HEK293 (cell line): ENCODE results near the gene HOXD10.

Source experiments
- CTCF ChIA-PET: fragments of 350-600 bp; formaldehyde crosslinking; extraction: SDS; loops from one replicate; lab custom pipeline; 2021; ENCODE audit warnings: antibody characterized with exemption; lab: Yijun Ruan, JAX
- POLR2A ChIA-PET: fragments of 300-600 bp; formaldehyde crosslinking; extraction: SDS; loops from one replicate; lab custom pipeline; 2020; ENCODE audit warnings: antibody characterized with exemption, inconsistent platforms; lab: Yijun Ruan, JAX
- H3K27ac ChIP-seq: fragments of 200-500 bp; sonication (Bioruptor generic); 2 replicates; pipeline ENCODE4 v1.5.1; 2014; ENCODE audit warnings: low read depth, low read length, control low read depth, inconsistent platforms; ENCODE audit errors: extremely low read depth
- H3K36me3 ChIP-seq, 2 experiments: fragments of 200-500 bp in 1 of 2; sonication (Bioruptor generic) in 1 of 2; 1 replicate in 1 of 2; 2 replicates in 1 of 2; pipeline ENCODE4 v1.5.1; 2014 to 2017; ENCODE audit warnings: inconsistent platforms in 2 of 2, low read length in 2 of 2; ENCODE audit not compliant: control insufficient read depth in 2 of 2, insufficient read depth in 1 of 2
- H3K4me1 ChIP-seq: fragments of 200-500 bp; sonication (Bioruptor generic); 2 replicates; pipeline ENCODE4 v1.5.1; 2014; ENCODE audit warnings: mild to moderate bottlenecking, low read length, inconsistent platforms; ENCODE audit not compliant: control insufficient read depth, insufficient read depth
- H3K4me3 ChIP-seq: 2 replicates; pipeline ENCODE4 v1.5.1; 2011; ENCODE audit warnings: low read depth, mild to moderate bottlenecking, control low read depth, low read length, moderate library complexity
- H3K9me3 ChIP-seq: fragments of 200-500 bp; sonication (Bioruptor generic); 2 replicates; pipeline ENCODE4 v1.5.1; 2014; ENCODE audit warnings: low read depth, low read length, inconsistent platforms; ENCODE audit not compliant: control insufficient read depth, insufficient read depth
- EGR2 ChIP-seq: fragments of 450-650 bp; formaldehyde crosslinking; IDR thresholded peaks from 2 replicates; pipeline ENCODE4 v1.5.1; 2016; ENCODE audit warnings: low read depth, missing biosample characterization, missing genetic modification characterization
- INSM2 ChIP-seq: fragments of 450-650 bp; formaldehyde crosslinking; IDR thresholded peaks from 2 replicates; pipeline ENCODE4 v1.5.1; 2016; ENCODE audit warnings: missing biosample characterization, missing genetic modification characterization
- KLF7 ChIP-seq: fragments of 450-650 bp; formaldehyde crosslinking; IDR thresholded peaks from 2 replicates; pipeline ENCODE4 v1.5.1; 2016; ENCODE audit warnings: missing biosample characterization, missing genetic modification characterization, borderline replicate concordance
- MYNN ChIP-seq: fragments of 450-650 bp; formaldehyde crosslinking; IDR thresholded peaks from 2 replicates; pipeline ENCODE4 v1.5.1; 2016; ENCODE audit warnings: missing biosample characterization, missing genetic modification characterization, borderline replicate concordance
- YY1 ChIP-seq: fragments of 450-650 bp; formaldehyde crosslinking; IDR thresholded peaks from 2 replicates; pipeline ENCODE4 v1.5.1; 2018; ENCODE audit warnings: missing biosample characterization, missing genetic modification characterization
- ZBTB44 ChIP-seq: fragments of 450-650 bp; IDR thresholded peaks from 2 replicates; pipeline ENCODE4 v1.5.1; 2018; ENCODE audit warnings: missing biosample characterization, mild to moderate bottlenecking, missing genetic modification characterization
- ZNF10 ChIP-seq: fragments of 450-650 bp; formaldehyde crosslinking; IDR thresholded peaks from 2 replicates; pipeline ENCODE4 v1.5.1; 2017; ENCODE audit warnings: missing biosample characterization, missing genetic modification characterization
- ZNF146 ChIP-seq: fragments of 450-650 bp; formaldehyde crosslinking; IDR thresholded peaks from 2 replicates; pipeline ENCODE4 v1.5.1; 2016; ENCODE audit warnings: missing biosample characterization, missing genetic modification characterization
- ZNF157 ChIP-seq: fragments of 450-650 bp; formaldehyde crosslinking; IDR thresholded peaks from 2 replicates; pipeline ENCODE4 v1.5.1; 2016; ENCODE audit warnings: missing biosample characterization, missing genetic modification characterization
- ZNF214 ChIP-seq: fragments of 450-650 bp; formaldehyde crosslinking; IDR thresholded peaks from 2 replicates; pipeline ENCODE4 v1.5.1; 2017; ENCODE audit warnings: missing biosample characterization, mild to moderate bottlenecking, missing genetic modification characterization, borderline replicate concordance
- ZNF24 ChIP-seq: fragments of 450-650 bp; formaldehyde crosslinking; IDR thresholded peaks from 2 replicates; pipeline ENCODE4 v1.5.1; 2016; ENCODE audit warnings: missing biosample characterization, missing genetic modification characterization
- ZNF350 ChIP-seq: fragments of 450-650 bp; formaldehyde crosslinking; IDR thresholded peaks from 2 replicates; pipeline ENCODE4 v1.5.0; 2017; ENCODE audit warnings: missing biosample characterization, mild to moderate bottlenecking, missing genetic modification characterization
- ZNF426 ChIP-seq: fragments of 450-650 bp; formaldehyde crosslinking; IDR thresholded peaks from 2 replicates; pipeline ENCODE4 v1.5.1; 2017; ENCODE audit warnings: missing biosample characterization, missing genetic modification characterization, mild to moderate bottlenecking, inconsistent platforms, moderate library complexity
- ZNF501 ChIP-seq: fragments of 450-650 bp; formaldehyde crosslinking; IDR thresholded peaks from 2 replicates; pipeline ENCODE4 v1.5.1; 2016; ENCODE audit warnings: missing biosample characterization, missing genetic modification characterization
- ZNF544 ChIP-seq: fragments of 450-650 bp; formaldehyde crosslinking; IDR thresholded peaks from 2 replicates; pipeline ENCODE4 v1.5.0; 2017; ENCODE audit warnings: missing biosample characterization, missing genetic modification characterization
- ZNF561 ChIP-seq: fragments of 450-650 bp; IDR thresholded peaks from 2 replicates; pipeline ENCODE4 v1.5.1; 2018; ENCODE audit warnings: missing biosample characterization, missing genetic modification characterization, borderline replicate concordance
- ZNF621 ChIP-seq: fragments of 450-650 bp; formaldehyde crosslinking; IDR thresholded peaks from 2 replicates; pipeline ENCODE4 v1.5.1; 2017; ENCODE audit warnings: missing biosample characterization, missing genetic modification characterization
- ZNF701 ChIP-seq: fragments of 450-650 bp; formaldehyde crosslinking; IDR thresholded peaks from 2 replicates; pipeline ENCODE4 v1.5.1; 2016; ENCODE audit warnings: missing biosample characterization, missing genetic modification characterization
- ZNF768 ChIP-seq: fragments of 450-650 bp; formaldehyde crosslinking; IDR thresholded peaks from 2 replicates; pipeline ENCODE4 v1.5.1; 2018; ENCODE audit warnings: missing biosample characterization, mild to moderate bottlenecking, missing genetic modification characterization
- ZNF830 ChIP-seq: fragments of 450-650 bp; IDR thresholded peaks from 2 replicates; pipeline ENCODE4 v1.5.0; 2018; ENCODE audit warnings: missing biosample characterization, missing genetic modification characterization, low read depth, mild to moderate bottlenecking, moderate library complexity
- ZXDB ChIP-seq: fragments of 450-650 bp; formaldehyde crosslinking; IDR thresholded peaks from 2 replicates; pipeline ENCODE4 v1.5.1; 2016; ENCODE audit warnings: missing biosample characterization, missing genetic modification characterization
- TF ChIP-seq, protein P1 (sequence below): fragments of 450-650 bp; formaldehyde crosslinking; IDR thresholded peaks from 2 replicates; pipeline ENCODE4 v1.5.1; 2016; ENCODE audit warnings: missing biosample characterization, missing genetic modification characterization
- TF ChIP-seq, protein P2 (sequence below): fragments of 450-650 bp; formaldehyde crosslinking; IDR thresholded peaks from 2 replicates; pipeline ENCODE4 v1.5.1; 2017; ENCODE audit warnings: missing biosample characterization, missing genetic modification characterization
- TF ChIP-seq, protein P3 (sequence below): fragments of 450-650 bp; formaldehyde crosslinking; IDR thresholded peaks from 2 replicates; pipeline ENCODE4 v1.5.1; 2016; ENCODE audit warnings: missing biosample characterization, missing genetic modification characterization

The HOXD10 gene

DNA sequence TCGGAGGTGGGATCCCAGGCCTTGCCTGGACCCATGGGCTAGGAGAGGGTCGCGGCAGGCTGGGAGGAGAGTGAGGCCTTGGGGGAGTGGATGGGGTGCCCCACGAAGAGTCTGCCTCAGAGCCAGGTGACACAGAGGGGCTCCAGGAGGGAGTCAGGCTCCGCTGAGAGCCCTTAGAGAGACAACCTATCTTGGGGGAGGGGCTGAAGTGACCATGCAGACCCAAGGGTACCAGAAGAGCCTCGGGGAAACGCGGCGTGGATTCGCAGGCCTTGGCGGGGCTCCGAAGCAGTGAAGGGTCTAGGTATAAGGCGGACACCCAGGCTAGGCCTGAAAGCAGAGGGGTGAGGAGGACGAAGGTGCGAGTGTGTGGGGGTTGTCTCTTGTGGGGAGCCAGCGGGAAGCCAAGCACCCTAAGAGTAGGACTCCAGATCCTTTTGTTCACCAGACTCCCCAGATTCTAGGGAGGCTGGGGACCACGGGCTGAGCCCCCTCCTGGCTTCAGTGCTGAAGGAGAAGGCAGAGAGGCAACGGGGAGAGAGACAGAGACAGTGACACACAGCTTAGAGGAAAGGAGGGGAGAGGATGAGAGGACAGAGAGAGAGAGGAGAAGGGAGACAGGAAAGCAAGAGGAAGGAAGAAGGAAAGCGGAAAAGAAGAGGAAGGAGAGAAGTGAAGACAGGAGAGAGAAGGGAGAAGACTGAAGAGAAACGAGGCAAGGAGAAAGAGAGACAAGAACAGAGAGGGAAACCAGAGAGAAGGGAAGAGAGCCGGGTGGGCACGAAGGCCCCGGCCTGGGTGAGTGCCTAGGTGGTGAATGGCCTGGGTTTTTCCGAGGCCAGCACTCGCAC lies 10.6 kb upstream of the HOXD10 start (continued):
- TF ChIP-seq INSM2 (0 out of 2 replicates have a peak, but pooled peaks have one; percentile 10), KLF7 (tag by site-specific recombination) (peak; percentile 43; the same call in 1 of the 2 replicates), ZNF768 (peak; percentile 90; the same call in 1 of the 2 replicates), ZNF501 (tag by site-specific recombination) (0 out of 2 replicates have a peak, but pooled peaks have one; percentile 53), ZXDB (tag by site-specific recombination) (0 out of 2 replicates have a peak, but pooled peaks have one; percentile 26)
- TF ChIP-seq, protein P1, sequence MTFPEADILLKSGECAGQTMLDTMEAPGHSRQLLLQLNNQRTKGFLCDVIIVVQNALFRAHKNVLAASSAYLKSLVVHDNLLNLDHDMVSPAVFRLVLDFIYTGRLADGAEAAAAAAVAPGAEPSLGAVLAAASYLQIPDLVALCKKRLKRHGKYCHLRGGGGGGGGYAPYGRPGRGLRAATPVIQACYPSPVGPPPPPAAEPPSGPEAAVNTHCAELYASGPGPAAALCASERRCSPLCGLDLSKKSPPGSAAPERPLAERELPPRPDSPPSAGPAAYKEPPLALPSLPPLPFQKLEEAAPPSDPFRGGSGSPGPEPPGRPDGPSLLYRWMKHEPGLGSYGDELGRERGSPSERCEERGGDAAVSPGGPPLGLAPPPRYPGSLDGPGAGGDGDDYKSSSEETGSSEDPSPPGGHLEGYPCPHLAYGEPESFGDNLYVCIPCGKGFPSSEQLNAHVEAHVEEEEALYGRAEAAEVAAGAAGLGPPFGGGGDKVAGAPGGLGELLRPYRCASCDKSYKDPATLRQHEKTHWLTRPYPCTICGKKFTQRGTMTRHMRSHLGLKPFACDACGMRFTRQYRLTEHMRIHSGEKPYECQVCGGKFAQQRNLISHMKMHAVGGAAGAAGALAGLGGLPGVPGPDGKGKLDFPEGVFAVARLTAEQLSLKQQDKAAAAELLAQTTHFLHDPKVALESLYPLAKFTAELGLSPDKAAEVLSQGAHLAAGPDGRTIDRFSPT (tag by site-specific recombination) = peak; percentile 66; the same call in 1 of the 2 replicates
- TF ChIP-seq, protein P2, sequence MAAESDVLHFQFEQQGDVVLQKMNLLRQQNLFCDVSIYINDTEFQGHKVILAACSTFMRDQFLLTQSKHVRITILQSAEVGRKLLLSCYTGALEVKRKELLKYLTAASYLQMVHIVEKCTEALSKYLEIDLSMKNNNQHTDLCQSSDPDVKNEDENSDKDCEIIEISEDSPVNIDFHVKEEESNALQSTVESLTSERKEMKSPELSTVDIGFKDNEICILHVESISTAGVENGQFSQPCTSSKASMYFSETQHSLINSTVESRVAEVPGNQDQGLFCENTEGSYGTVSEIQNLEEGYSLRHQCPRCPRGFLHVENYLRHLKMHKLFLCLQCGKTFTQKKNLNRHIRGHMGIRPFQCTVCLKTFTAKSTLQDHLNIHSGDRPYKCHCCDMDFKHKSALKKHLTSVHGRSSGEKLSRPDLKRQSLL (tag by site-specific recombination) = peak; percentile 29; the same call in 1 of the 2 replicates
- TF ChIP-seq, protein P3, sequence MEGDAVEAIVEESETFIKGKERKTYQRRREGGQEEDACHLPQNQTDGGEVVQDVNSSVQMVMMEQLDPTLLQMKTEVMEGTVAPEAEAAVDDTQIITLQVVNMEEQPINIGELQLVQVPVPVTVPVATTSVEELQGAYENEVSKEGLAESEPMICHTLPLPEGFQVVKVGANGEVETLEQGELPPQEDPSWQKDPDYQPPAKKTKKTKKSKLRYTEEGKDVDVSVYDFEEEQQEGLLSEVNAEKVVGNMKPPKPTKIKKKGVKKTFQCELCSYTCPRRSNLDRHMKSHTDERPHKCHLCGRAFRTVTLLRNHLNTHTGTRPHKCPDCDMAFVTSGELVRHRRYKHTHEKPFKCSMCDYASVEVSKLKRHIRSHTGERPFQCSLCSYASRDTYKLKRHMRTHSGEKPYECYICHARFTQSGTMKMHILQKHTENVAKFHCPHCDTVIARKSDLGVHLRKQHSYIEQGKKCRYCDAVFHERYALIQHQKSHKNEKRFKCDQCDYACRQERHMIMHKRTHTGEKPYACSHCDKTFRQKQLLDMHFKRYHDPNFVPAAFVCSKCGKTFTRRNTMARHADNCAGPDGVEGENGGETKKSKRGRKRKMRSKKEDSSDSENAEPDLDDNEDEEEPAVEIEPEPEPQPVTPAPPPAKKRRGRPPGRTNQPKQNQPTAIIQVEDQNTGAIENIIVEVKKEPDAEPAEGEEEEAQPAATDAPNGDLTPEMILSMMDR (tag by site-specific recombination) = peak; percentile 39; the same call in 1 of the 2 replicates

GRCh38 chr2:176106581-176107539 lies 9.7 kb upstream of the HOXD10 start, which contains the start of gene HOXD11:
TSS of gene HOXD11 (plus strand) at chr2:176107280. CDS start at chr2:176107356, 76 bp downstream.
- peak within 1 kb of the TSS; percentile 74 for H3K4me3 ChIP-seq
- POLR2A ChIA-PET = interaction anchor here (0.6 to 4.2 kb wide), 7 partner anchors 12 to 733 kb away, joined by 3 to 75 read pairs (median 5); partner anchors contain the start of gene HOXD13
- TF ChIP-seq ZNF701 (tag by site-specific recombination) = no peak
- no peak for TF ChIP-seq ZNF214 (tag by site-specific recombination)
- no peak for TF ChIP-seq ZNF830 (tag by site-specific recombination)
- TF ChIP-seq ZNF146 (tag by site-specific recombination) = no peak
- no peak for TF ChIP-seq ZNF350 (tag by site-specific recombination)
- peak; percentile 41; the same call in 1 of the 2 replicates for TF ChIP-seq ZXDB (tag by site-specific recombination)
- no peak; the same call in 1 of the 2 replicates for TF ChIP-seq ZNF10 (tag by site-specific recombination)
- TF ChIP-seq MYNN (tag by site-specific recombination) = no peak
- peak; percentile 47 for TF ChIP-seq EGR2 (tag by site-specific recombination)
- TF ChIP-seq ZNF426 (tag by site-specific recombination) = no peak
- TF ChIP-seq ZNF157 (tag by site-specific recombination) = no peak
- no peak for TF ChIP-seq ZNF544 (tag by site-specific recombination)
- TF ChIP-seq ZNF24 = peak; percentile 30; the same call in 1 of the 2 replicates
- peak; percentile 61; the same call in 1 of the 2 replicates for TF ChIP-seq ZNF561
- no peak for TF ChIP-seq ZNF621 (tag by site-specific recombination)
- 0 out of 2 replicates have a peak, but pooled peaks have one; percentile 32 for TF ChIP-seq YY1 (tag by site-specific recombination)
- TF ChIP-seq ZBTB44 (tag by site-specific recombination) = peak; percentile 36

More at GRCh38 chr2:176106581-176107539, 9.7 kb upstream of the HOXD10 start, which contains the start of gene HOXD11:
- H3K4me1 ChIP-seq = peaks cover 6% of the 10 kb centered on the region
- CTCF ChIA-PET = interaction anchor here (0.9 to 1.3 kb wide), 4 partner anchors 9 to 37 kb away, joined by 3 to 7 read pairs (median 5); no protein-coding TSS in a partner anchor
- peak within 1 kb of the TSS; percentile 100 for H3K27ac ChIP-seq
- H3K36me3 ChIP-seq = peaks cover 10 to 31% of the 10 kb centered on the region in 2 experiments
- no peaks in the 10 kb centered on the region for H3K9me3 ChIP-seq
